GM13977 (cell line): ENCODE measurements around the gene KDM8.

ENCODE experiments used
- DNase-seq: peaks from one replicate; pipeline ENCODE4 v3.0.0; 2012; ENCODE audit warnings: low spot score
- in situ Hi-C: fragments of 300-500 bp; cut with MboI; formaldehyde crosslinking; loops from one replicate; pipeline ENCODE4 v1.12.0; 2022; ENCODE audit warnings: low sequenced_read_pairs, low pct_unique_long_range_greater_than_20kb, mixed read lengths, inconsistent platforms; ENCODE audit not compliant: unreplicated experiment
- TF ChIP-seq, protein P1 (sequence below): IDR thresholded peaks from 2 replicates; pipeline ENCODE4 v1.5.1; 2012; ENCODE audit warnings: mild to moderate bottlenecking, control low read depth; ENCODE audit not compliant: insufficient read depth; ENCODE audit errors: extremely low read depth, missing control alignments

The KDM8 gene

DNA sequence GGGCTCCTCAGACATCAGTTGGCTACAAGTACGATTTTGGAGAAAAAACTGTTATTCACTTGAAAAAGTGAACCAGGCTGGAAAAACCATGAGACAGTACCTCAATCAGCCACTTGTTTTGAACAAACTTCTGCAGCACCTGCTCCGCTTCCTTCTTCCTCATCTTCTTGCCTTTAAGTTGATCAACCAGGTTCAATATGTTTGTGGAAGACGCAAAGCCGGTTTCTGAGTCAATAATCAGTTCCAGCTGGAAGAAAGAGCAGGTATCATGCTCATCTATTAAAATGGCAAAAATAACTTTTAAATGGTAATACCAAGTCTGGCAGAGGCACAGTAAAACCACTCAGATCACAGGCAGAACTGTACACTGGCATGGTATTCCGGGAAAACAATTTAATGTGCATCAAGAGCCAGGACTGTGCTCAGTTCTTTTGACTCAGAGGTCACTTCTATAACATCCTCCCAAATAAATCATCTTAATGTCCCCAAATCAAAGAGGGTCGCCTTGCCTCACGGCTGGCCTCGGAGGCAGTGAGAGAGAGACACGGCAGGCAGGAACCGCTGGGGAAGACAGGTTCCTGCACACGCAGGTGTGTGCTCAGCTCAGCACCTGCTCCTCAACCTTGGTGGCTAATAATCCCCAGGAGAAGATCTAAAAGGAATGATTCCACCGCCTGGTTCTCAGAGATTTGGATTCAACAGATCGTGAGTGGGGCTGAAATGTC, 29.7 kb downstream of the KDM8 start:
- TF ChIP-seq, protein P1, sequence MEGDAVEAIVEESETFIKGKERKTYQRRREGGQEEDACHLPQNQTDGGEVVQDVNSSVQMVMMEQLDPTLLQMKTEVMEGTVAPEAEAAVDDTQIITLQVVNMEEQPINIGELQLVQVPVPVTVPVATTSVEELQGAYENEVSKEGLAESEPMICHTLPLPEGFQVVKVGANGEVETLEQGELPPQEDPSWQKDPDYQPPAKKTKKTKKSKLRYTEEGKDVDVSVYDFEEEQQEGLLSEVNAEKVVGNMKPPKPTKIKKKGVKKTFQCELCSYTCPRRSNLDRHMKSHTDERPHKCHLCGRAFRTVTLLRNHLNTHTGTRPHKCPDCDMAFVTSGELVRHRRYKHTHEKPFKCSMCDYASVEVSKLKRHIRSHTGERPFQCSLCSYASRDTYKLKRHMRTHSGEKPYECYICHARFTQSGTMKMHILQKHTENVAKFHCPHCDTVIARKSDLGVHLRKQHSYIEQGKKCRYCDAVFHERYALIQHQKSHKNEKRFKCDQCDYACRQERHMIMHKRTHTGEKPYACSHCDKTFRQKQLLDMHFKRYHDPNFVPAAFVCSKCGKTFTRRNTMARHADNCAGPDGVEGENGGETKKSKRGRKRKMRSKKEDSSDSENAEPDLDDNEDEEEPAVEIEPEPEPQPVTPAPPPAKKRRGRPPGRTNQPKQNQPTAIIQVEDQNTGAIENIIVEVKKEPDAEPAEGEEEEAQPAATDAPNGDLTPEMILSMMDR, result no peak
- in situ Hi-C loops, result no loop called here
- DNase-seq, result no peak

DNA sequence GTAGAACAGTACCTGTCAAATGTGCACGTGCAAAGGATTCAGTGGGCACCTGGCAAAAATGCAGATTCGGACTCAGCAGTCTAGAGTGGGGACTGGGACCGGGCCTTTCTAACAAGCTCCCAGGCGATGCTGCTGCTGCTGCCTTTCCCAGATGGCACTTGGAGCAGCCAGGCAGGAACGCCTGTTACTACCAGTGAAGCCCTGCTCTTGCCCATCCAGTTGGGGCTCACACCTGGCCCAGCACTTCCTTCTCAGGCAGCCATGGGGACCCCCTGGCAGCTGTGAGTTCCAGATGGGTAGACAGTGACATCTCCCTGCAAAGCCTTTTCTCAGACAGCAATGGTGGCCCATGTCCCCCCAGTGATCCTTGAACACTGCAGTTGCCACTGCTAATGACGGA, 30.4 kb downstream of the KDM8 start:
- no peak for DNase-seq
- in situ Hi-C loops, result no loop called here
- TF ChIP-seq, protein P1, result no peak

DNA sequence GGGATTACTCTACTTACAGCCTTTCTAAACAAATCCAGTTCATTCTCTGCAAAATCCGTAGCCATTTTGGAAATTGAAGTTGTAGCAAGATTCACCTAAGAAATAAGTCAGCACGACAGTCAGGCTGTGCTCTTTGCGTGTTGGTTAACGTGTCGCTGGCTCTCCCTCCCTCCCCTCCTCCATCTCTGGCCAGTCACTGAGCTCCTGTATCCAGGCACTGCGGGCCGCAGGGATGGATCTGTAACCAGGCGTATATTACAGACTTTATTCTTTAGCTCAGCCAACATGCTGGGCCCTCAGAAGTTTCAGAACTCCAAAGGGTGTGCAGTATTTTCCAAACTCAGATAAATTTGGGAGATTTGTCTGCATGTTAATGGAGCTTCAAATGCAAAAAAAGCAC, 30.8 kb downstream of the KDM8 start:
- TF ChIP-seq, protein P1, result no peak
- DNase-seq, result no peak
- in situ Hi-C loops, result no loop called here

DNA sequence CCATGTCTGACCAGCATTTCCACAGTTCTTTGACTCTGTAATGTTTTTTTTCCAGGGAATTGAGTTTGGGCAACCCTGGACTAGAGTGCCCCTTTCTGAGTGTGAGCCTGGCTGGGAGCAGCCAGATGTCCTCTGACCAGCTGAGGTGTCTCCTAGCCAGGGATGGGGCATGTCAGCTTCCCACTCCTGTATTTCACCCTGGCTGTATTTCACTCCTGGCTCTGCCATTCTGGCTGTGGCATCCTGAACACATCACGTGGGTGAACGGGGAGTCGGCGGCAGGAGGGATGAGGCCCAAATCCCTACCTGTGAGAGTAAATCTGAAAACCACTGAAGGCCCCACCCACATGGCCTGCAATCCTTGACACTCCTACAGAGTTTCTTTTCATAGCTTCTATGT, 31.3 kb downstream of the KDM8 start:
- in situ Hi-C loops, result no loop called here
- no peak for DNase-seq
- TF ChIP-seq, protein P1, result no peak

DNA sequence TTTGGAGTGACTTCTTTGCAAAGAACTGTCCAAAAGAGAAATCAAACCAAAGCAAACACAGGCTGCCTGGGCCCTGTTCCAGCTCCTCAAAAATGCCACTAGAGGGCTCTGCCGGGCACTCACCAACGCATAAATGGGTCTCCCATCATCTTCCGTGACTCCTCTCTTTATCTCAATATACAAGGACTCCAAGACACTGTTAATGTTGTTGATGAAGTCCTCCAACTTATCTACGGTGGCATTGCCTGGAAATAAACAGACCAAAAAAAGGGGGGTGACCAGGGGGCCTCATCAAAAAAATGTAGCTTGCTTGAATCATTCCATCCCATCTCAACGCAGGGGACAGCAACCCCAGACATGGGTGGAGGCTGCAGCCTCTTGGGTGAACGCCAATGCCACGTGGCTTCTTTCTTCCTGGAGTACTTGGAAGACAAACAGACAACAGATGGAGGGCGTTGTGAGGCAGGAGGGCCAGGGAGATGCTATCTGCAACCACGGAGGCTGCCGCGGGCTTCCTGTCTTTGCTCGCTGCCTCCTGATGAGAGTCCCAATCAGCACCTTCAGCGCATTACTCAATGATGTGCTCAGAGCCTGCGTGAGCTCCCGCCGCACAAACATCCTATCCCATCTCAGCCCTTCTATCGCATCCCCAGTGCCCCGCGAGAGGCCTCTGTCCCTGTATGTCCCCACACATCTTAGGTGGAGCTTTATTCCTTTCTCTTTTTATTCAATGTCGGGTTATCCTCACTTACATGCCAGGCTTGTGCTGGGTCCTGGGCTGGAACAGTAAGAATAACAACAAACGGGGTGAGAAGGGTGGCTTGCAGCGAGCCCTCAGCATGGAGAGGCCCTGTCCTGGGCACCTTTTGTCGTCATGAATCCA, 32.0 kb downstream of the KDM8 start:
- peak; percentile 67 for DNase-seq
- TF ChIP-seq, protein P1, result peak; percentile 84
- in situ Hi-C loops, result no loop called here

DNA sequence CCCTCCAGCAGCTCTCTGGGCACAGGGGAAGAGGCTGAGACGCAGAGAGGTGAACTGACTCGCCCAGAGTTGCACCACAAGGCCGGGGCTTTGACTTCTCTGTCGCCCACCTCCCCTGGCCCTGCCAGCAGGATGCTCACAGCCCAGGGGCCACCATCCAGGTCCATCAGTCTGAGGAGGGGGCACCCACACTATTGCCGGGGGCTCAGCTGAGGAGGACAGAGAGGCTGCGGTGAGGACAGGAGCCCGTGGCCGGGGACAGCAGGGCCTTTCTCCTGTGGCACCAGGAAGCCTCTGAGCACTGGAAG, 32.6 kb downstream of the KDM8 start:
- TF ChIP-seq, protein P1, result no peak
- in situ Hi-C loops, result no loop called here
- no peak for DNase-seq
